Vagina (tissue), 2 donors: ENCODE results near the gene GOLGA1.

ENCODE experiments used
- CTCF ChIP-seq, 3 experiments: fragments of 450-650 bp in 2 of 3; fragments of 200-600 bp in 1 of 3; sonication (generic) in 1 of 3; IDR thresholded peaks; one replicate each; pipeline ENCODE4 v1.5.1; 2017 to 2019; ENCODE audit warnings: antibody characterized with exemption in 3 of 3, mild to moderate bottlenecking in 2 of 3, moderate library complexity in 2 of 3
- POLR2A ChIP-seq, 2 donors: fragments of 450-650 bp; IDR thresholded peaks; one replicate each; pipeline ENCODE4 v1.6.1; 2017; ENCODE audit warnings: antibody characterized with exemption in 2 of 2, mild to moderate bottlenecking in 2 of 2, moderate library complexity in 2 of 2
- POLR2AphosphoS5 ChIP-seq, 2 donors: sonication (generic); formaldehyde crosslinking; IDR thresholded peaks; one replicate each; pipeline ENCODE4 v1.9.0; 2017; ENCODE audit warnings: antibody characterized with exemption in 2 of 2, mild to moderate bottlenecking in 2 of 2, low read depth in 1 of 2; ENCODE audit not compliant: insufficient read depth in 1 of 2

DNA sequence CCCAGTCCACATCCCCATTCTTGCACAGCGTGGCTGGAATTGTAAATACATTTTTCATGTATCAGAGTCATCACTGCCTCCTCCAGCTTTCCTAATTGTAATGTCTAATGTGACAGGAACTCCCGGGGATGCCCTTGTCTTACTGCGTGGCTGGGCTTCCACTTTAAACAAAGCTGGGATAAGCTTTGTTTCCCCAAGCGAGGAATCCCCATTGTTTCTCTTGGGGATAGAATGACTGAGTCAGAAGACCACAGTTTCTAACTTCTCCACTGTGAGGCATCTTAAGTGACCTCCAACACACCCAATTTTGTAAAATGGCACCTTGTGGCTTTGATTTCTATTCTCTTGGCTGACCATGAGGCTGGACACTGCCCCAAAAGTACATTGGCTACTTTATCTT lies 56.5 kb downstream of the GOLGA1 start:
- no peak for TF ChIP-seq CTCF (IDR thresholded peaks at IDR 0.05)
- no peak for TF ChIP-seq POLR2AphosphoS5 (IDR thresholded peaks at IDR 0.05; ENCODE audit: insufficient read depth in 1 of 2, low read depth in 1 of 2)
- no peak for TF ChIP-seq POLR2A (IDR thresholded peaks at IDR 0.05)
